GM23248 (cell line): ENCODE data around the gene DUOX2. TPM values are rescaled to one million over a fixed set of nuclear protein-coding genes. Genes with fewer than 3 reads are reported as not detected.
"Not testable (repeated sequence)": the region's sequence is repeated elsewhere in the genome, so short reads cannot be mapped to it uniquely, and the experiment has no call there.

Experiments used
- DNase-seq: peaks from one replicate; pipeline ENCODE4 v3.0.0-alpha.2; 2015
- H2AFZ ChIP-seq: fragments of 200-600 bp; sonication (generic); 2 replicates; pipeline ENCODE4 v1.6.1; 2016; ENCODE audit warnings: antibody characterized with exemption
- H3F3A ChIP-seq: fragments of 200-600 bp; sonication (generic); 2 replicates; pipeline ENCODE4 v1.6.1; 2016; ENCODE audit warnings: mild to moderate bottlenecking, antibody characterized with exemption, mixed run types; ENCODE audit not compliant: insufficient read depth
- H3K27ac ChIP-seq: fragments of 200-600 bp; sonication (generic); 2 replicates; pipeline ENCODE4 v1.5.1; 2016; ENCODE audit warnings: mild to moderate bottlenecking
- H3K27me3 ChIP-seq: fragments of 200-600 bp; sonication (generic); replicated peaks from 2 replicates; pipeline ENCODE4 v1.6.1; 2016; ENCODE audit warnings: mild to moderate bottlenecking; ENCODE audit not compliant: insufficient read depth
- H3K36me3 ChIP-seq: fragments of 200-600 bp; sonication (generic); 2 replicates; pipeline ENCODE4 v1.6.1; 2016; ENCODE audit warnings: low read depth, mild to moderate bottlenecking
- H3K4me1 ChIP-seq: fragments of 200-600 bp; sonication (generic); 2 replicates; pipeline ENCODE4 v1.6.1; 2016; ENCODE audit warnings: mild to moderate bottlenecking; ENCODE audit not compliant: insufficient read depth
- H3K4me2 ChIP-seq: fragments of 200-600 bp; sonication (generic); one replicate; pipeline ENCODE4 v1.6.1; 2016; ENCODE audit warnings: mild to moderate bottlenecking; ENCODE audit not compliant: unreplicated experiment
- H3K4me3 ChIP-seq: fragments of 200-600 bp; sonication (generic); 2 replicates; pipeline ENCODE4 v1.5.1; 2016; ENCODE audit warnings: mild to moderate bottlenecking
- H3K79me2 ChIP-seq: fragments of 200-600 bp; sonication (generic); 2 replicates; pipeline ENCODE4 v1.6.1; 2016; ENCODE audit warnings: mild to moderate bottlenecking; ENCODE audit not compliant: insufficient read depth
- H3K9ac ChIP-seq: fragments of 200-600 bp; sonication (generic); 2 replicates; pipeline ENCODE4 v1.6.1; 2016; ENCODE audit warnings: mild to moderate bottlenecking
- H3K9me2 ChIP-seq: fragments of 200-600 bp; sonication (generic); 2 replicates; pipeline ENCODE4 v1.6.1; 2016; ENCODE audit warnings: mixed run types, mild to moderate bottlenecking, moderate library complexity; ENCODE audit not compliant: insufficient read depth
- H3K9me3 ChIP-seq: fragments of 200-600 bp; sonication (generic); one replicate; pipeline ENCODE4 v1.6.1; 2017; ENCODE audit warnings: low read depth
- H4K20me1 ChIP-seq: fragments of 200-600 bp; sonication (generic); 2 replicates; pipeline ENCODE4 v1.6.0; 2016; ENCODE audit not compliant: insufficient read depth
- EZH2 ChIP-seq: fragments of 200-600 bp; sonication (generic); IDR thresholded peaks from 2 replicates; pipeline ENCODE4 v1.6.1; 2018; ENCODE audit warnings: antibody characterized with exemption, mild to moderate bottlenecking; ENCODE audit not compliant: insufficient read depth, poor library complexity, severe bottlenecking
- EZH2phosphoT487 ChIP-seq: fragments of 200-600 bp; sonication (generic); IDR thresholded peaks from 2 replicates; pipeline ENCODE4 v1.6.1; 2018; ENCODE audit warnings: antibody characterized with exemption, moderate library complexity, mild to moderate bottlenecking, low read depth; ENCODE audit not compliant: insufficient read depth
- WGBS, 2 experiments: methylation state at CpG; one replicate each; pipeline ENCODE4 v1.1.6; 2015 to 2017; ENCODE audit warnings: low lambda C conversion rate in 2 of 2, low coverage in 1 of 2; ENCODE audit errors: missing lambda C conversion rate in 2 of 2; 5-methylcytosine and 5-hydroxymethylcytosine counted together
- in situ Hi-C: fragments of 300-500 bp; cut with MboI; formaldehyde crosslinking; loops from 2 replicates; pipeline ENCODE4 v1.15.0; 2020
- polyA plus RNA-seq: library from polyadenylated mRNA; unstranded; fragments of >200 nt; fragmentation: Nextera tagmentation; extraction: Ambion mirVana; gene quantifications from 2 replicates; pipeline ENCODE4 v1.2.1, GENCODE V29; 2016
- total RNA-seq: library from RNA; depleted of rRNA; stranded (reverse); fragments of >200 nt; shearing (Covaris generic); gene quantifications from 2 replicates; pipeline ENCODE4 v1.2.3, GENCODE V29; 2014

The DUOX2 gene
- total and polyA plus RNA-seq, 2 experiments from 2014 or later: 0.03 TPM; not detected in 1

GRCh38 chr15:45064386-45064785, 49.6 kb downstream of the DUOX2 start:
- in situ Hi-C loops: no loop called here
- H3K27ac ChIP-seq: no peak overlapping the region
- peak; percentile 2 for DNase-seq

GRCh38 chr15:45062301-45062700, 51.7 kb downstream of the DUOX2 start:
- H3K9ac ChIP-seq, H3K9me3 ChIP-seq, H3K79me2 ChIP-seq, H3K27me3 ChIP-seq, H3K4me1 ChIP-seq, H3K27ac ChIP-seq, H3K9me2 ChIP-seq, H2AFZ ChIP-seq, H4K20me1 ChIP-seq, DNase-seq, H3F3A ChIP-seq, H3K4me2 ChIP-seq, H3K36me3 ChIP-seq, H3K4me3 ChIP-seq, in situ Hi-C loops: not testable (repeated sequence)
- WGBS, 2 experiments: 87 to 89% methylated on average over 7 of the region's 7 CpGs

More at GRCh38 chr15:45064386-45064785, 49.6 kb downstream of the DUOX2 start:
- Histone ChIP-seq H3K4me3 (no peak overlapping the region), H2AFZ (no peak overlapping the region), H3K4me1 (no peaks in the 10 kb centered on the region), H3K9me3 (no peaks in the 10 kb centered on the region), H3K9me2 (no peaks in the 10 kb centered on the region), H3K36me3 (no peaks in the 10 kb centered on the region), H3K27me3 (no peaks in the 10 kb centered on the region), H3K9ac (no peak overlapping the region), H4K20me1 (no peaks in the 10 kb centered on the region), H3K4me2 (no peak overlapping the region), H3K79me2 (no peaks in the 10 kb centered on the region), H3F3A (no peaks in the 10 kb centered on the region)
- no peak for TF ChIP-seq EZH2phosphoT487
- TF ChIP-seq EZH2: no peak
- 82 to 87% methylated on average over 4 of the region's 4 CpGs for WGBS, 2 experiments

GRCh38 chr15:45058690-45059675, 55.0 kb downstream of the DUOX2 start:
- H3K9me2 ChIP-seq, H3K79me2 ChIP-seq, DNase-seq, H3K4me3 ChIP-seq, H3F3A ChIP-seq, H3K36me3 ChIP-seq, in situ Hi-C loops, H2AFZ ChIP-seq, H3K4me1 ChIP-seq, H4K20me1 ChIP-seq, H3K9ac ChIP-seq, H3K27me3 ChIP-seq, H3K9me3 ChIP-seq, H3K4me2 ChIP-seq, H3K27ac ChIP-seq: not testable (repeated sequence)
- WGBS, 2 experiments: 94 to 97% methylated on average over 3 of the region's 3 CpGs

- H3K4me1 ChIP-seq, H3K4me3 ChIP-seq, H2AFZ ChIP-seq, H3K9me2 ChIP-seq, H3K36me3 ChIP-seq, H3K4me2 ChIP-seq, H3K9me3 ChIP-seq, in situ Hi-C loops, H3K9ac ChIP-seq, H3K27me3 ChIP-seq, H3K27ac ChIP-seq, H3F3A ChIP-seq, DNase-seq, H3K79me2 ChIP-seq, H4K20me1 ChIP-seq: not testable (repeated sequence)
- 91 to 93% methylated on average over 3 of the region's 3 CpGs for WGBS, 2 experiments
Measured at GRCh38 chr15:45052676-45053075, 61.3 kb downstream of the DUOX2 start.

- H3K79me2 ChIP-seq: no peaks in the 10 kb centered on the region
- no peaks in the 10 kb centered on the region for H3F3A ChIP-seq
- H3K9me3 ChIP-seq: no peaks in the 10 kb centered on the region
- 94 to 100% methylated on average over 1 of the region's 1 CpG for WGBS, 2 experiments
- no peak overlapping the region for H3K4me2 ChIP-seq
- DNase-seq: no peak
- in situ Hi-C loops: no loop called here
- no peaks in the 10 kb centered on the region for H4K20me1 ChIP-seq
- H3K9ac ChIP-seq: no peak overlapping the region
- no peaks in the 10 kb centered on the region for H3K27me3 ChIP-seq
- H2AFZ ChIP-seq: no peak overlapping the region
- no peak for TF ChIP-seq EZH2
- H3K9me2 ChIP-seq: no peaks in the 10 kb centered on the region
- H3K36me3 ChIP-seq: no peaks in the 10 kb centered on the region
- H3K4me3 ChIP-seq: no peak overlapping the region
- no peak overlapping the region for H3K27ac ChIP-seq
- H3K4me1 ChIP-seq: no peaks in the 10 kb centered on the region
Measured at GRCh38 chr15:45050587-45050986, 63.4 kb downstream of the DUOX2 start.
